Effector CD8-positive, alpha-beta T cell (primary cell): ENCODE measurements around the gene KLRC3.
"Not testable (repeated sequence)": the region's sequence is repeated elsewhere in the genome, so short reads cannot be mapped to it uniquely, and the experiment has no call there.

ENCODE experiments used
- DNase-seq: peaks from one replicate; lab custom pipeline; 2025; lab: John Stamatoyannopoulos, UW

KLRC3 gene

DNA sequence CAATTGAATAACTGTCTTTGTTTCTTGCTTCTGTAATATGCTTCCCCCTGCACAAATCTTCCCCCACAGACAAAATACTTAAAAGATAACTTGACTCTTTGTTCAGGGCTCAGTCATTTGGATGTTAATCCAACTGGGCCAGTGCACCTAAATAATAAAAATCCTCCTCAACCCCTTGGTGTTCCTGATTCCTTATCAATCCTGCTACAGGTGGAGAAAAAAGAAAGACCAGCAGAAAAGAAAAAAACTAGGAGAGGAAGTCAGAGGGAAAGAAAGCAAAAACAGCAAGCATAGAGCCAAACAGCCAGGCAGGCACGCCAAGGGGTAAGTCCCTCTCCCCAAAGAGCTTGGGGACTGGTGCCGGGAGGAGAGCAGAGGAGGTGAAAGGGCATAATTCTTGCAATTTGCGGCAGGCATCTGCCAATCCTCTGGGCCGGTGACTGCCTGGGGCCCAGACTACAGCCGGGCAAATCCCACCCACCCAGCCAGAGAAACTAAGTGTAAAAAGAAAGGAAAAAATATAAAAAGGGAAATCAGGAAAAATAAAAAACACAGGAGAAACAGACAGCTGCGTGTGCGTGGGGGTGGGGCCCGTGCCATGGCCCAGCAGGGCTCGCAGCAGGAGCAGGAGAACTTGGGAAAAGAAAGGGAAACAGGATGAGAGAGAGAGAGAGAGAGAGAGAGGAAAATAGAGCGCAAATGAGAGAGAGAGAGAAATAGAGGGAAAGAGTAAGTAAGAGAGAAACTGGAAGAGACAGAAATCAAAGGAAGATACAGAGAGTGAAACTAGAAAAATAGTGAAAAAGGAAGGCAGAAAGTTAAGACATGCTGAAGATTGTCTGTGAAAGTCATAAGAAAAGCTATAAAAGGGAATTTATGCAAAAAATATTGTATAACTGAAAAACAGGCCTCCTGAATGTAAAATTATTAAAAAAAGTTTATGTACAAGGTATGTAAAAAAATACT is 51.9 kb downstream of the KLRC3 start:
- DNase-seq, result no peak

DNA sequence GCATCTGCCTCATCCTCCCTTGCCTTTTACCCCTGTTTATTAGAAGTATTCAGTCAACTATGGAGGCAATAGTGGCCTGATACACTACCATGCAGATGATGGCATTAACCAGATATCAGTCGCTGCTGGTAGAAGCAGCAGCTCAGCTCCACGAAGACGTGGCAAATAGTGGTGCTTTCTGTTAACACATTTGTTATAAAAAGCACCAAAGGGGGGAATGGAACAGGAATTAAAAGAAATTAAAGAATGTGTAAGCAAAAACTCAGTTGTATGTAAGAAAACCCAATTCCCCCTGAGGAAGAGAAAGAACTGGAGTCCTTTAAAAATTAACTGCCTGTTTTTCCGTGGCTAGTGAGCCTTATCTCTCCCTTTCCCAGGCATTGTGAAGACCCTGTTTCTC is 52.7 kb downstream of the KLRC3 start:
- DNase-seq, result not testable (repeated sequence)

DNA sequence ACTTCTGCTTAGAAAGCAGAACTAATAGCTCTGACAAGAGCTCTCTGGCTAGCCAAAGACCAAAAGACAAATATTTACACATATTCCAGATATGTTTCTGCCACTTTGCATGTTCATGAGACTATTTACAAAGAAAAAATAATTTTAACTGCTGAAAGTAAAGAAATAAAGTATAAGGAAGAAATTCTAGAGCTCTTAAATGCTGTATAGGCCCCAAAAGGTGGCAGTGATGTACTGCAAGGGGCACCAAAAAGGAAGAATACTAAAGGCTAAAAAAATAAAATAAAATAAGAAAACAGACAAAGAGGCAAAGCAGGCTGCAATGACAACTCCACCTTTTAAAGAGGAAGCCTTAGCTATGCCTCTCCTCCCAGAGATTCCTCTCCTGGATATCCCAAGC is 53.5 kb downstream of the KLRC3 start:
- no peak for DNase-seq

DNA sequence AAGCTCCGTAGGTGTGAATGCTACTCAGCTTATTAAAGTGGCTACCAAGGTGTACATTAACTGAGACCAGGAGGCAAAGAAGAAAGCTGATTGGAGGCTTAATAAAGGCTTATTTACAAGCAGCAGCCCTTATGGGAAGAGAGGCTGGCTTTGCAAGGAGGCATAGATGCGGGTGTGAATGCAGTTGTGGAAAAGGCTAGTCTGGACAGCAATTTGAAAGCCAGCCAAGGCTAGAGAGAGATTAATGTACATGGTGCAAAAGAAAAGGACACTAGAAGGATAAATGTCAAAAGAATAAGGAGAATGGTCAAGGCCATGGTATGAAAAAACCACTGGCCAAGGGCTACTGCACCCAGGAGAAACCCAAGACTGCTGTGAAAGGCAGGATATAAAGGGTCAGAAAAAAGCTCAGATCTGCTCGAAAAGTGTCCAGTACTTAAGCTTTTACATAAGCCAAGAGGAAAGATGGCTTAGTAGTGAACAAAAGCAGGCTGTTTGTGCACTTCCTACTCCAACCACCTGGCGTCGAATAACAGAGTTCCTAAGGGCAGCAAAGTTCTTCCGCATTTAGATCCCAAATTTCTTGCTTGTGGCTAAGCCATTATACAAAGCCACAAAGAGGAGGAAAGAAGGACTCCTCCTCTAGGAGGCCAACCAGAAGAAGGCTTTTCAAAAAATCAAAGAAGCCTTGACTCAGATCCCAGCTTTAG is 54.5 kb downstream of the KLRC3 start:
- DNase-seq, result no peak

DNA sequence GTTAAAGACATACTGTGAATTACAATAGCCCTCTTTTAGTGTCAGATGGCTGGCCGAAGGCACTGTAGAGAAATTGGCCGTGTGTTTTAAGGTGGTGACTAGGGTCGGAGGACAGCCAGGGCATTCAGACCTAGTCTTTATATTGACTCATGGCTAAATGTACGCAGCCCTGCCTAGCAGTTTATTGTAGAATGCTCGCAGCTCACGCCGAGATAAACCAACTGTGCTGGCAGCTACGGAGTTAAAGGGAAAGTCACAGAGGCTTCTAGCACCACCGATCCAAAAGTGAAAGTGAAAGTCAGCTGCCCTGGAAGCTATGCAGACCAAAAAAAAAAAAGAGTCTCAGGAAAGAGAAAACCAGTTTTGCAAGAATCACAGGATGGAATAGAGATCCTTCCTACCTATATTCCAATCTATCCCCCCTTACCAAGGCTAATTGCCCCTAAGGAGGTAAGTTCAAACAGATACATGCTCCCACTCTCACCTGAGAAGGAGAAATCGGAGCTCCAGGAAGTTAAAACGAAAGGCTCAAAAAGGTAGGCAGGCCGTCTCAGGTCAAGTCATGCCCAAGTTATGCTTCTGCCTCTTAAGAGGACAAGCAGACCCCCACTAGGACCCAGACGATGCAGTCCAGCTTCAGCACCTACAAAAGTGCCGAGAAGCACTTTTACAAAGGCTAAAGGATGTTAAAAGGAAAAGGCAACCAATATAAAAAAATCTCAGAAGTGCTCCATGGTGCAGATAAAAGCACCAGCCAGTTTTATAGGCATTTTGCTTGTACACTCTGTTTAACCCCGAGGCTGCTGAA is 55.4 kb downstream of the KLRC3 start:
- peak; percentile 28 for DNase-seq

DNA sequence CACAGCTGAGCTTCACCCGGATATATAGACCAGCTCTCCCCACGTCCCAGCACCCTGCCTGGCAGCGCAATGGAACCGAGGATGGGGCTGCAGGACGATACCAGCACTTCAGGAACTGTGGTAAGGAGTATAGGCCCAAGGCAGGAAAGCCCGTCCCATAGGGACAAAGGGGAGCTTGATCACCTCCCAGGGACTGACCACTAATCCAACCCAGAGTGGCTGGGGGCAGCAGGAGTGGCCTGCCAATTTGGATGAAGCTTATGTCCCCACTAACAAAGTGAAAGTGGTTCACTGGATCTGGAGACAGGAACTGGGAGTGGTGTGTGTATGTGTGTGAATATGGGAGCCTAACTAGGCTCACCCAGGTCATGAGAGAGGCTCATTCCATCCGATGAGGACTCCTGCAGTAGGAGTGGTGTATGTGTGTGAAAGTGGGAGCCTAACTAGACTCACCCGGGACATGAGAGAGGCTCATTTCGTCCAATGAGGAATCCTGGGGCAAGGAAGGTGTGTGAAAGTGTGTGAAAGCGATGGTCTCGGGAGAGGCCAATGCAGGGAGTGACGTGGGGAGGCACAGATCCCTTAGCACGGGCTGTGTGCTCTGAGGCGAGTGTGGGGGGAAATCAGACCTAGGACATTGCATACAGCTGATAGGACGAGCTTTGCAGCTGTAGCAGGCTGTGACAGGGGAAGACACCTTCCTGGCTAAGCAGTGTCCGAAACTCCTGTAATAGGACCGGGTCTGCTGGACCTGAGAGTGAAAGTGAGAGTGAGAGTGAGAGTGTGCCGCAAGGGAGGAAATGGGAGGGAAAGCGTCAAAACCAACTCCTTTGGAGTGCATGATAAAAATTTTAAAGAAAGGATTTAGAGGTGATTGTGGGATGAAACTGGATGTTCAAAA is 56.2 kb downstream of the KLRC3 start:
- DNase-seq, result no peak

DNA sequence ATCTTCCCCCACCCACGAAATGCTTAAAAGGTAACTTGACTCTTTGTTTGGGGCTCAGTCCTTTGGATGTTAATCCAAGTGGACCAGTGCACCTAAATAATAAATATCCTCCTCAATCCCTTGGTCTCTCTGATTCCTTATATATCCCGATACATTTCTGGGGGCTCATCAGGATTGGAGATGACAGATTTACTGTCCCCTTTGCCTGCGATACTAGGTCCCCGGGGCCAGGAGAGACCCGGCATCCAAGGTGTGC is 56.8 kb downstream of the KLRC3 start:
- DNase-seq, result no peak

DNA sequence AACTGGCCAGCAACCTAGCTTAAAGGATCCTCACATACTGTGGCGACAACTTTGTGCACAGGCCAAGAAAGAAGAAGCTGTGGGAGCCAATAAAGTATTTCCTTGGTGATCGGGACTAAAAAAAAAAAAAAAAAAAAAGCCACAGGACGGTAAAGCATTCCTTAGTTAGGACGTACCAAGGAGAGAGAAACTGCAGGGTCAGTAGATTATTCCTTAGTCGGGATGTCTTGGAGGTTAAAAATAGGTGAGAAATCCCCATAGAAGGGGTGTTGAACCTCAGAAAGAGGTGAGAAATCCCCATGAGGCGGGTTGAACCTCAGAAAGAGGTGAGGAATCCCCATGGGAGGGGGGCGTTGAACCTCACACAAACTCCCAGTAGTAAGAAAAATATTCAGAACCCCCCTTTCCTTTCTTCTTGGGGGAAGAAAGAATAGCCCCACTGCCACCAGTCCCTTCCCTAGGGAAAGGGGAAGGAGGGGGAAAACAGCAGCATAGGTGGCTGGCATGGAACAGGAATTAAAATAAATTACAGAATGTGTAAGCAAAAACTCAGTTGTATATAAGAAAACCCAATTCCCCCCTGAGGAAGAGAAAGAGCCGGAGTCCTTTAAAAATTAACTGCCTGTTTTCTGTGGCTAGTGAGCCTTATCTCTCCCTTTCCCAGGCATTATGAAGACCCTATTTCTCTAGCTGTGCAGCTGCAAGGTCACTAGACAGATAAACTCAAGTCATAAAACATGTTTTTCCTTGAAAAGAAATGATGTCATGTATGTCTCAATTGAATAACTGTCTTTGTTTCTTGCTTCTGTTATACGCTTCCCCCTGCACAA is 57.4 kb downstream of the KLRC3 start:
- no peak for DNase-seq

DNA sequence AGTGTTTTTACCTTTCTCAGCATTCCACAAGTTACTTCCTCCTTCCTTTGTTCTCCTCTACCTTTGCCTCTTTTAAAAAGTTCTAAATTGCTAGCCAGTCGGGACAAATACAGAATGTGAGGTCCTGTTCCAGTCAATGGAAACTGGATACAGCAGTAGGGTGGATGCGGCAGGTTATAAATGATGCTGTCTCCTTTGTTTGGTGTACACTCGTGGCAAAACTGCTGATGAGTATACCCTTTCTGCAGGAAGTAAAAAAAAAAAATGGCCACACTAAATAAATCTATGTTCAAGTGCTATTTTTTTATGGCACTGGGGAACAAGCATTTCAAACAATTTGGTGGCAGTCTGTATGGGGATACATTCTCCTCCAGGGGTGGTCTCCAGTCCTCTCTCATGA is 58.1 kb downstream of the KLRC3 start:
- DNase-seq, result no peak
